ENCODE measurements around the gene CDH24. TPM values are rescaled to one million over a fixed set of nuclear protein-coding genes. Genes with fewer than 3 reads are reported as not detected.
A peak's percentile ranks its signal among the peaks of the same experiment; 100 is the strongest.

Gene CDH24
- total RNA-seq, 4 donors from 2014 or later = 0.36 to 1.7 (median 0.58) TPM

DNA sequence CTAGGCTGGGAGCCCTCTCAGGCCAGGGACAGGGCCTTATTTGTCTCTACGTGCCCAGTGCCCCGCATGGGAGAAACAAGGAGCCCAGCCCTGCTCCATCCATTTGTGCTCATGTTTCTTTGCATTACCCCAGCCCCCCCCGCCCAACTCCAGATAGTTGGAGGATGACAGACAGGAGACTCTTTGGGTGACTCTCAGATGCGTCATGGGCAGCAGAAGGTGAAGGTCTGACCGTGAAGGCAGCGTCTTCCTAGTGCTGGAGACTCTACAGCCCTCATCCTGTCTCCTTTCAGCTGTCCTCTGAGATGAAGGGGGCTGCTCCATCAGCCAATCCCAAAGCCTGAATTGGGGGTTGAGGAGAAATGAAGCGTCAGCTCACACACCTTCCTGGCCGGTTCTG is 15.6 kb downstream of the CDH24 start:
- in situ Hi-C loops (cut with MboI; ENCODE audit: low sequenced_read_pairs in 4 of 4) (no loop called here), intact Hi-C loops (cut with DNase I; ENCODE audit: low total_unique reads) (no loop called here)
- DNase-seq (no peak), ATAC-seq (no peak)
- no peaks in the 10 kb centered on the region for H3K36me3 ChIP-seq
- H3K9me3 ChIP-seq = no peaks in the 10 kb centered on the region
- no peaks in the 10 kb centered on the region for H3K4me1 ChIP-seq
- H3K27ac ChIP-seq = no peak overlapping the region
- no peaks in the 10 kb centered on the region for H3K27me3 ChIP-seq
- no peak overlapping the region for H3K4me3 ChIP-seq
- TF ChIP-seq CTCF (IDR thresholded peaks at IDR 0.05 in 4 of 5, conservative IDR thresholded peaks at IDR 0.05 in 1 of 5) (no peak), POLR2A (IDR thresholded peaks at IDR 0.05) (no peak)

DNA sequence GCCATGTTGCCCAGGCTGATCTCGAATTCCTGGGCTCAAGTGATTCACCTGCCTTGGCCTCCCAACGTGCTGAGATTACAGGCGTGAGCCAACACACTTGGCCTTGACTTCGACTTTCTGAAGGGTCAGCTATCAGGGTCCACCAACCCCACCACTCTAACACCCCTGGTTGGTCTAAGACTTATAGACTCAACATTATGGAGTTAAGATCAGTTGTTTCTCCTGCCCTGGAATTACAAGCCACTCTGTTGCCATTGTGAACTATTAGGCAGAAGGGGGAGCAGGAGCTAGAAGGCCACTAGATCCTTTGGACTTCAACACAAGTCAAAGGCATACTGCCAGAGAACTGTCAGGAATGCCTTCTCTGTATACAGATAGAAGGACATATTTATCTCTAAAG is 17.2 kb downstream of the CDH24 start:
- peaks cover 6% of the 10 kb centered on the region in 2 donors for H3K4me1 ChIP-seq
- DNase-seq (no peak), ATAC-seq (no peak)
- H3K36me3 ChIP-seq = no peaks in the 10 kb centered on the region
- no peaks in the 10 kb centered on the region for H3K9me3 ChIP-seq
- no peak overlapping the region for H3K27ac ChIP-seq
- H3K27me3 ChIP-seq = no peaks in the 10 kb centered on the region
- intact Hi-C loops (cut with DNase I; ENCODE audit: low total_unique reads) = no loop called here
- H3K4me3 ChIP-seq = no peak overlapping the region
- TF ChIP-seq CTCF (IDR thresholded peaks at IDR 0.05 in 4 of 5, conservative IDR thresholded peaks at IDR 0.05 in 1 of 5) (no peak), POLR2A (IDR thresholded peaks at IDR 0.05) (no peak)
- in situ Hi-C loops (cut with MboI; ENCODE audit: low sequenced_read_pairs in 4 of 4) = no loop called here

GRCh38 chr14:23035303-23036144 is 21.8 kb downstream of the CDH24 start:
- peak overlapping the region; percentile 88 to 99 (median 98) for H3K27ac ChIP-seq
- intact Hi-C loops (cut with DNase I; ENCODE audit: low total_unique reads) = loop anchor here (1.0 to 2.0 kb wide), 2 partner anchors 21 to 59 kb away; partner anchors contain the start of genes ACIN1 and C14orf119
- DNase-seq = no peak

DNA sequence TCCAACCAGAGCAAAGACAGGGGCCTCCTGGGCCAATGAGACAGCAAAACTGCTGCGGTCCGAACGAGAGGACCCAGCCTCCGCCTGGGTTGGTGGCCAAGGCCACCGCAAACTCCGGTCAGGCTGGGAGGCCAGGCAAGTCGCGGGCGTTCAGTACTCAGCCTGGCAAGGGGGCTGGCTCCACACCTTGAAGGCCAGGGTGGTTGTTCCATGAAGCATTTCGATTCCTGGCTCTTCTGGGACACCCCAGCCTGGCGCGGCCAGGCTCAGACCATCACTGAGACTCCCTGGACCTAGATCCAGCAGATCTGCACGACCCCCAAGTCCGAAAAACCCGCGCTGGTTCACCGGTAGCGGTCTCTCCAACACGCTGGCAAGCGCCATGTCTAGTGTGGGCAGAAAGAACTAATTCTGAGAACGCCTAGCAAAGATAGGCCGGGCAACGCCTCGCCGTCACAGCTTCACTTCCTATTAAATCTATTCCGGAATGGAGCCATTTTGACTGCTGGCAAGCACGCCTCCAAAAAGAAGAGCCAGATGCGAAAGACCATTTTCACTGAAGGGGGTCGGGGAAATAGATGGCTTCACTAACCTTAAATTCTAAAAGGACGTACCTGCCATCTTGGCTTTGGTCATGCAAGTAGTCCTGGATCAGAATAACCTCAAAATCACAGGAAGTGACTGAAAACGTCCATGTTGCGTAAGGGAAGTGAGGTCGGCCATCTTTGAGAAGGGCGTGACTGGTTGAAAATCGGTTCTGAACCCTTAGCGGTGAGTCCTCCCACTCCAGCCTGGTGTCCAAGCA is 22.6 kb downstream of the CDH24 start, which contains the start of gene PSMB5:
PSMB5 (minus strand) TSS at position 403 of the 805 bp plus-strand sequence; CDS start at position 384, 19 bp downstream.
- H3K36me3 ChIP-seq = peaks cover 4 to 35% of the 10 kb centered on the region in 2 donors
- peak; percentile 98 to 99 for ATAC-seq
- intact Hi-C loops (cut with DNase I; ENCODE audit: low total_unique reads) (loop anchor here (1.0 to 2.0 kb wide), 3 partner anchors 22 to 60 kb away; partner anchors contain the start of genes ACIN1 and C14orf119), in situ Hi-C loops (cut with MboI; ENCODE audit: low sequenced_read_pairs in 4 of 4) (no loop called here)
- H3K27ac ChIP-seq = peak within 1 kb of the TSS; percentile 88 to 99 (median 98)
- H3K9me3 ChIP-seq = no peaks in the 10 kb centered on the region
- no peaks in the 10 kb centered on the region for H3K27me3 ChIP-seq
- H3K4me3 ChIP-seq = peak within 1 kb of the TSS; percentile 74 to 97 (median 90)
- H3K4me1 ChIP-seq = peaks cover 12 to 22% of the 10 kb centered on the region in 2 donors
- TF ChIP-seq POLR2A (IDR thresholded peaks at IDR 0.05) (peak; percentile 81 to 82), CTCF (IDR thresholded peaks at IDR 0.05 in 4 of 5, conservative IDR thresholded peaks at IDR 0.05 in 1 of 5) (peak in 1 of 5 experiments; percentile 29)
- DNase-seq = peak; percentile 89 to 93

More at GRCh38 chr14:23035303-23036144, 21.8 kb downstream of the CDH24 start:
- H3K4me1 ChIP-seq = peaks cover 12 to 22% of the 10 kb centered on the region in 2 donors
- peaks cover 4 to 32% of the 10 kb centered on the region in 2 donors for H3K36me3 ChIP-seq
- peak overlapping the region; percentile 74 to 97 (median 90) for H3K4me3 ChIP-seq
- in situ Hi-C loops (cut with MboI; ENCODE audit: low sequenced_read_pairs in 4 of 4) = no loop called here
- no peaks in the 10 kb centered on the region for H3K27me3 ChIP-seq
- no peak for TF ChIP-seq CTCF (IDR thresholded peaks at IDR 0.05 in 4 of 5, conservative IDR thresholded peaks at IDR 0.05 in 1 of 5)
- ATAC-seq = no peak
- no peaks in the 10 kb centered on the region for H3K9me3 ChIP-seq
